OCI-LY7 (cell line): Measurements from ENCODE around the gene NKAIN2.

Experiments
- CTCF ChIP-seq: fragments of 200-600 bp; sonication (generic); conservative IDR thresholded peaks from 2 replicates; pipeline ENCODE4 v1.5.1; 2014; ENCODE audit warnings: mild to moderate bottlenecking, antibody characterized with exemption, low read length, moderate library complexity, mixed read lengths
- EZH2phosphoT487 ChIP-seq: fragments of 200-600 bp; sonication (generic); IDR thresholded peaks from 2 replicates; pipeline ENCODE4 v1.6.1; 2018; ENCODE audit warnings: low read depth, borderline replicate concordance, mild to moderate bottlenecking, mixed run types, antibody characterized with exemption, low read length, moderate library complexity, mixed read lengths

GRCh38 chr6:124561635-124562130 lies 758.0 kb downstream of the NKAIN2 start:
- TF ChIP-seq CTCF (no peak), EZH2phosphoT487 (no peak)
